HEK293T (cell line): Measurements from ENCODE around the gene HS6ST2.

Experiments used
- ELF4 ChIP-seq: fragments of 450-650 bp; IDR thresholded peaks from 2 replicates; pipeline ENCODE4 v1.6.1; 2017; ENCODE audit warnings: antibody characterized with exemption
- SP1 ChIP-seq: fragments of 450-650 bp; IDR thresholded peaks from 2 replicates; pipeline ENCODE4 v1.6.1; 2017

DNA sequence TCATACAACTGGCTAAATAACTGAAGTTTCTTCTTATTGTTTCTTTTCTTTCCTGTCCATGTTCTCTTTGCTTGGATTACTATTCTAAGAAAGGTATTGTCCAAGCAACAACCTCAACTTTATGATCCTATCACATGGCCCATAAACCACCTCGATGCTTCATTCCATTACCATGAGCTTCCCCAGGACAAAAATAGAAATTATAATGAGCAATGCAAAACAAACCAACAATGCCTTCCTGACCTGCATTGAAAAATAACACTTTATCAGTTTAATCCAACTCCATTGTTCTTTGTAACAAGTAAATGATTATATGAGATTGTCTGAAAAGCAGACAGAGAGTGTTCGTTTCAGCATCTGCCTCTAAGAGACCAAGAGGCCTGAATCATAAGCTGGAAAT, 148.8 kb downstream of the HS6ST2 start:
- no peak for TF ChIP-seq SP1
- TF ChIP-seq ELF4: no peak
